PC-3 (cell line): Measurements from ENCODE around the gene IRF2BP1.

Experiments
- EZH2 ChIP-seq: fragments of 300-600 bp; sonication (generic); IDR thresholded peaks from one replicate; pipeline ENCODE4 v1.6.1; 2017; ENCODE audit warnings: antibody characterized with exemption, mild to moderate bottlenecking, low read length; ENCODE audit not compliant: unreplicated experiment
- EZH2phosphoT487 ChIP-seq: fragments of 300-600 bp; sonication (generic); IDR thresholded peaks from 2 replicates; pipeline ENCODE4 v1.6.1; 2018; ENCODE audit warnings: mild to moderate bottlenecking, antibody characterized with exemption, low read length, borderline replicate concordance
- TF ChIP-seq, protein P1 (sequence below): fragments of 300-600 bp; sonication (generic); conservative IDR thresholded peaks from 2 replicates; pipeline ENCODE4 v1.5.1; 2017; ENCODE audit warnings: antibody characterized with exemption, low read depth, mild to moderate bottlenecking, low read length

DNA sequence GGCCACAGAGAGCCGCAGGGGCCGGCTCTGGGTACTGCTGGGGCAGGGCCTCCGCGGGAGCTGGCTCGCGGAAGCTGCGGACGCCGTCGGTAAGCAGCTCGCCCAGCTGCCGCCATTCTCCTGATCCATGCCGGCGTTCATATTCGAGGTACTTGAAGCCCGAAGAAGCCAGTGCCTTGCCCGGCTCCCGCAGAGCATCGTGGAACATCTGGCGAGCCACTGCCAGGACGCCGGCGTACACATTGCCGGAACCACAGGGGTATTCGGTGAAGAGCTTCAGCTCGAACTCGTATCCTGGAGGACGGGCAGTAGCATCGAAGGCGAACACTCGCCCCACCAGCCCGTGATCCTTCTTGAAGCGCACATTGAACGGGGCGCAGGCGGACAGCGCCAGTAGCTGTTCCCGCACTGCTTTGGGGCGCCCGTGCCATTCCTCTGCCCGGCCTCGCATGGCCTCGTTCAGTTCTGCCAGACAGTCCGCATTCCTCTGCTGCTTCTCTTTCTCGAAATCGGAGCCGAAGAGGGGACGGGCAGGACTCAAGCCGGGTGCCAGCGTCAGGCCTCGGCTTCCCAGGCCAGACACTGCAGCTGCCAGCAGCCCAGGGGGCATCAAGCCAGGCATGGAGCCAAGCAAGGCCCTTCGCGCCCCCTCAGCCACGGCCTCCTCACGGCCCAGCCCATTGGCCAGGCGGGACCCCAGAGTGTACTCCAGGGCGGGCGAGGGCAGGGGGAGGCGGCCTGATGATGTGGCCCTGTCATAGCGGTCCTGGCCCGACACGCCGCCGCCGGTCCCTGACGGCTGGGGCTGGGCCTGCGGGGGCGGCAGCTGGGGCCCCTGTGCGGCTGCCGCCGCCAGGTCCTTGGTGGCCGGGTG lies 1.0 kb downstream of the IRF2BP1 start:
- TF ChIP-seq, protein P1, sequence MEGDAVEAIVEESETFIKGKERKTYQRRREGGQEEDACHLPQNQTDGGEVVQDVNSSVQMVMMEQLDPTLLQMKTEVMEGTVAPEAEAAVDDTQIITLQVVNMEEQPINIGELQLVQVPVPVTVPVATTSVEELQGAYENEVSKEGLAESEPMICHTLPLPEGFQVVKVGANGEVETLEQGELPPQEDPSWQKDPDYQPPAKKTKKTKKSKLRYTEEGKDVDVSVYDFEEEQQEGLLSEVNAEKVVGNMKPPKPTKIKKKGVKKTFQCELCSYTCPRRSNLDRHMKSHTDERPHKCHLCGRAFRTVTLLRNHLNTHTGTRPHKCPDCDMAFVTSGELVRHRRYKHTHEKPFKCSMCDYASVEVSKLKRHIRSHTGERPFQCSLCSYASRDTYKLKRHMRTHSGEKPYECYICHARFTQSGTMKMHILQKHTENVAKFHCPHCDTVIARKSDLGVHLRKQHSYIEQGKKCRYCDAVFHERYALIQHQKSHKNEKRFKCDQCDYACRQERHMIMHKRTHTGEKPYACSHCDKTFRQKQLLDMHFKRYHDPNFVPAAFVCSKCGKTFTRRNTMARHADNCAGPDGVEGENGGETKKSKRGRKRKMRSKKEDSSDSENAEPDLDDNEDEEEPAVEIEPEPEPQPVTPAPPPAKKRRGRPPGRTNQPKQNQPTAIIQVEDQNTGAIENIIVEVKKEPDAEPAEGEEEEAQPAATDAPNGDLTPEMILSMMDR = no peak
- TF ChIP-seq EZH2 = no peak
- TF ChIP-seq EZH2phosphoT487 = no peak
